CD4-positive, alpha-beta T cell treated with Interleukin-12 subunit alpha and Interleukin-12 subunit beta, for 1 hour (primary cell): ENCODE data around the gene EVI5L.
"Not testable (repeated sequence)": the region's sequence is repeated elsewhere in the genome, so short reads cannot be mapped to it uniquely, and the experiment has no call there.

ENCODE experiments used
- DNase-seq: peaks from one replicate; pipeline ENCODE4 v3.0.0-alpha.2; 2020

EVI5L gene

DNA sequence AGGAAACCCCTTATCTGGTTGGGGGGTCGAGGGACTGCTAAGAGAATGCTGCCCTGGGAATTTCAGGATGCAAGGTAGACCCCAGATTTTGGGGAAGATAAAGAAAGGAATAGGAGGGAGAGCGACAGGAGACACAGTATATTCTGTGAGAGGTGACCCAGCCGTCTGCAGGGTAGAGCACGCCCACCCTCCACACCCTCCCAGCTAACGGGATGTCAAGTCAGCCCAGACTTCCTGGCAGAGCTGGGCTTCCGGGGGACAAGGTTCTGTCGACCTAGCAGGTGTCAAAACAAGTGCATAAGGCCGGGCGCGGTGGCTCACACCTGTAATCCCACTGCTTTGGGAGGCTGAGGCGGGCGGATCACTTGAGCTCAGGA, 44.9 kb downstream of the EVI5L start:
- no peak for DNase-seq

DNA sequence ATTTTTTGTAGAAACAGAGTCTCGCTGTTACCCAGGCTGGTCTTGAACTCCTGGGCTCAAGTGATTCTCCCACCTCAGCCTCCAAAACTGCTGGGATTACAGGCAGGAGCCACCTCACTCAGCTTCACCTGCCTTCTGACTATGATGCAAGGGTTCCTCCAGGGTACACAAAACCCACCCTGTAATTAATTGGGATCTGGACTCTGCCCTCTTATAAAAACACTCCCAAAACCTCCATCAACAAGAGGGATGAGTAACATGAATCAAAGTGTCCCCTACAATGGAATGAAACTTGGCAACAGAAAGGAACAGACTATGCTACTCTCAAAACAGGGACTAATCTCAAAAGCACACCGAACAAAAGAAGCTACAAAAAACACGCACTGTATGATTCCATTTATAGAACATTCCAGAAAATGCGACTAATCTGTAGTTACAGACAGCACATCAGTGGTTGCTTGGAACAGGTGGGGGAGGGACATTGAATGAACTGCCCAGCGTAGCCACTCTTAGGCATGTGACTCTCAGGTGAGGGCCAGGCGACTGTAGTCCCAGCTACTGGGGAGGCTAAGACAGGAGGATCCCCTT, 47.3 kb downstream of the EVI5L start:
- no peak for DNase-seq

DNA sequence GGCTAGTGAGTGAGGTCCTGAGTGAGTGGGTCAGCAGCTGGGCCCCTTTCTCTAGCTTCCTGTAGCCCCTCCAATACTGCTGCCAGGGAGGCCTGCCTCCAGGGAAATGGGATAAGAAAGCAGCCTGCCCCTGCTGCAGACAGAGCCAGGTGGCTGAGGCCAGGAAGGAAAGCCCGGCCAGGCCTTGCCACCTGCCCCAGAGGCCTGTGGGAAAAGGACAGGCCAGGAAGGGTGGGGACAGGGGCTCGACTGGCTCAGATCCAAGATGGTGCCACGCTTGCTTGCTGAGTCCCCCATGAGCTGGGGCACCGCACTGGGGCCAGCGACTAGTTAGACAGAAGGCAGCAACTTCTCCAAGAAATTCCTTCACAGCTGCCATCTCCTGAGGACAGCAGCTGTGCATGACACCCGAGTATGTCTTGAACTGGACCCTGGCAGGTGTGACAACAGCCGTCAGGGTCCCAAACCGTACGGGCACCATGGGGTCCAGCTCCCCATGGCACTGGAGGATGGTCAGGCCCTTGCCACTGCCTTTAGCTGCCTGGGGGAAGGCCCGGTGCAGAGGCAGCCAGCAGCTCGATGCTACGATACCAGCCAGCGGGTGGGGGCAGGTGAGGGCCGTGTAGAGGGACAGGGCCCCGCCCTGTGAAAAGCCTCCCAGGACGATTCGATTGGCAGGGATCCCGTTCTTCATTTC, 49.2 kb downstream of the EVI5L start:
- no peak for DNase-seq

DNA sequence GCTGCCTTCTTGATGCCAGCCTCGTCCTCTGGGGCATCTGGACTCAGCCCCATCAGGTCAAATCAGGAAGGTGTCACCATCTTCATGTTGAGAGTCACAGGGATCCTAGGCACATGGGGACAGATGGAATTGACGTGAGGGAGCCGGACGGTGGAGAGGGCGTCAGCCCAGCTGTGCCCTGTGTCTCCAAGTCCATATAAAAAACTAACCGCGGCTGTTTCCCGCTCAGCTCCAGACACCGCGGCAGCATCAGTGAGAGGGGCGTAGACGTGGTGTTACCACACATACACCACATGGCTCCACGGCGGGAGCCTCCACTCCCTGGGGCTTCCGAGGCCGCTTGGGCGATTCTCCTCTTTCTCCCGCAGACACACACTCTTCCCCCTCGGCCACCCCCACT, 49.8 kb downstream of the EVI5L start:
- DNase-seq = no peak

DNA sequence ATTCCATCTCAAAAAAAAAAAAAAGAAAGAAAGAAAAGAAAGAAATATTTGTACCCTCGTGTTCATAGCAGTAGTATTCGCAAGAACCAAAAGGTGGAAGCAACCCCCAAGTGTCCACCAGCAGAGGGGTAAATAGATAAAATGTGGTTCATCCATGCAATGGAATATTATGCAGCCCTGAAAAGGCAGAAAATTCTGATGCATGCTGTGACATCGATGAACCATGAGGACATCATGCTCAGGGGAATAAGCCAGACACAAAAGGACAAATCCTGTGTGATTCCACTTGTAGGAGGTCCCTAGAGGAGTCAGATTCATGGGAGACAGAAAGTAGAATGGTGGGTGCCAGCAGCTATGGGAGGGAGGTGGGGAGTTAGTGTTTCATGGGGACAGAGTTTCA, 51.9 kb downstream of the EVI5L start:
- DNase-seq = no peak

DNA sequence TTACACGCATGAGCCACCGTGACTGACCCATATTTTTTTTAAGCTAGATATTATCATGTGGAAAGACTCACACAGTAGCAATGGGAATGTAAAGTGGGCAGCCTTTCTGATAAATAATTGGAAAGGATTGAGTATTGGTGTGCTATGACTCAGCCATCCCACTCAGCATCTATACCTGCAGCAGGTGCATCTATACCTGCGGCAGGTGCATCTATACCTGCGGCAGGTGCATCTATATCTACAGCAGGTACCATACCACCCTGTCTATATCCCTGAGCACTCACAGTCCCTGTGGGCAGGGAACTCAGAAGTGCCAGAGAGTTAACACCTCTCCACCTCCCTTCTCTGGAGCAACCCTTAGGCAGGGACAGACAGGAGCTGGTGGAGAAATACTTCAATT, 53.1 kb downstream of the EVI5L start:
- no peak for DNase-seq

DNA sequence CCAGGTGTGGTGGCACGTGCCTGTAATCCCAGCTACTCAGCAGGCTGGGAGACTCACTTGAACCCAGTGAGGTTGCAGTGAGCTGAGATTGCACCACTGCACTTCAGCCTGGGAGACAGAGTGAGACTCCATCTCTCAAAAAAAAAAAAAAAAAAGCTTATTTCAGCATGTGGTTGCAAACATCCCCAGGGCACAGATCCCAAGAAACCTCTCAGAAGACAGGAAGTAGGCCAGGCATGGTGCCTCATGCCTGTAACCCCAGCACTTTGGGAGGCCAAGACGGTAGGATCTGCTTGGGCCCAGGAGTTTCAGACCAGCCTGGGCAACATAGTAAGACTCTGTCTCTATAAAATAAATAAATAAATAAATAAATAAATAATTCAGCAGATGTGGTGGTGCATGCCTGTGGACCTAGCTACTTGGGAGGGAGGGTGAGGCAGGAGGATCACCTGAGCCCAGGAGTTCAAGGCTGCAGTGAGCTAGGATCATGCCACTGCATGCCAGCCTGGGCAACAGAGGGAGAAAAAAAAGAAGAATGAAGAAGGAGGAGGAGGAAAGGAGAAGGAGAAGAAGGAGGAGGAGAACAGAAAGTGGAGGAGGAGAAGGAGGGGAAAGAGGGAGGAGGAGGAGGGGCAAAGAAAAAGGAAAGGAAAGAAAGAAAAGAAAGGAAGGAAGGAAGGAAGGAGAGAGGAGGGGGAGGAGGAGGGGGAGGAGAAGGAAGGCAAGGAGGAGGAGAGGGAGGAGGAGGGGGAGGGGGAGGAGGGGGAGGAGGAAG, 54.0 kb downstream of the EVI5L start:
- DNase-seq = no peak

DNA sequence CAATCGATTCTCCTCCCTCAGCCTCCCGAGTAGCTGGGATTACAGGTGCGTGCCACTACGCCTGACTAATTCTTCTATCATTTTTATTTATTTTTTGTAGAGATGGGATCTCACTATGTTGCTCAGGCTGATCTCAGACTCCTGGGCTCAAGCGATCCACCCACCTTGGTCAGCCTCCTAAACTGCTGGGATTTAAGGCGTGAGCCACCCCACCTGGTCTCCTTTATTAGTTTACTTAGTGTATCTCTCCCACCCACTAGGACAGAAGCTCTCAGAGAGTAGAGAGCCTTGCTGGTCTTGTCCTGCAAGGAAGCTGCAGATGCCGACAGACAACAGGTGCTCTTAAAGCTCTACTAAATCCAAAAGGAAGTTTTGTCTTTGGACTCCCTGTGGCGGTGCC, 55.8 kb downstream of the EVI5L start:
- DNase-seq = no peak

DNA sequence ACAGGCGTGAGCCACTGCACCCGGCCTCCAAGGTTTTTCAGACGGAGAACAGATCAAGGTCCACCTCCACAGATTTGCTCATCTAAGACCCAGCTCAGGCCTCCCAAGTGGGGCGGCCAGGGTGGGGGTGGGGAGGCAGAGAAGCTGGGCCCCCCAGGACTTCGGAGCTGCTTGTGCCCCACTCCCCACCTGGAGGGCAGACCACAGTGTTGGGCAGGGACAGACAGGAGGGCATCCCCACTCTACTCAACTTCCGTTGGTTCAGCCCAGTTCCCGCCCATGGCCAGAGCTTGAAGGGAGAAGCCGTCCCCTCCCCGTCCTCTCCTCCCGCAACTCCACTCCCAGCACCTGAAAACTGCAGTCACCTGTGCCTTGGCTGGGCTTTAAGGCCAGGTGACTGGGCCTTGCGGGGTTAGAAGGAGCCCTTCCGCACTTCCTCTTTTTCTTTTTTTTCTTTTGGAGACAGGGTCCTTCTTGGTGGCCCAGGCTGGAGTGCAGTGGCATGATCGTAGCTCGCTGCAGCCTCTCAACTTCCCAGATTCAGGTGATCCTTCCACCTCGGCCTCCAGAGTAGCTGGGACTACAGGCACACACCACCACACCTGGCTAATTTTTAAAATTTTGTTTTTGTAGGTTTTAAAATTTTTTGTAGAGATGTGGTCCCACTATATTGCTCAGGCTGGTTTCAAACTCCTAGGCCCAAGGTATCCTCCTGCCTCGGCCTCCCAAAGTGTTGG, 57.6 kb downstream of the EVI5L start:
- no peak for DNase-seq

DNA sequence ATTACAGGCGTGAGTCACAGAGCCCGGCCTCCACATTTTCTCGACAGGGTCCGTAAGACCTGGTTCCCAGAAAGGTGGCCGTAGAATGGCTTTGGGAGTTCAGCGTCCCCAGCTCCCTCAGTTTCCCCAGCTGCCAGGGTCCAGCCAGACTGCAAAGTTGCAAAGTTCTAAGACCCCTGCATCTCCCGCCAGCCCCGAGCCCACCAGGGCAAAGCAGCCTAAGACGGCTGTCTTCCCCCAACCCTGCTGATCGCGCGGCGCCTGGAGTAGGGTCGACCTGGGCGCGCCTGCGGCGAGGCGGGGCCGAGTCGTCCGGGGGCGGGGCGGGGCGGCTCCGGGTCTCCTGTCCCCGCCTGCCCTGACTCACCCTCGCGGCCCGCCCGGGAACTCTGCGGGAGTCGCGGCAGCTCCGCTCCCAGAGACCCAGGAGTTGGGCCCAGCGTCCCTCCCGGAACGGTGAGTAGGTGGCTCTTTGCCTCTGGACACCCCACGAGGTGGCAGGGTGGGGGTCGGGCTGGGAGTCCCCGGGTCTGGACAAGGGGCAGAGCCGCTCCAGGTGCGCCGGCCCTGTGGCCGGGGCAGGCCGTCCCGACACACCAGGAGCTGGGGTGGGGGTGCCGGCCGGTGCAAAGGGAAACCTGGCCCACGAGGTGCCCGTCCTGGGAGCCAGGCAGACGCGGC, 58.3 kb downstream of the EVI5L start, which contains the start of gene LRRC8E:
LRRC8E (plus strand) TSS at position 366 of the 681 bp plus-strand sequence. CDS start 7,094 bp downstream, outside the sequence.
- DNase-seq = no peak

DNA sequence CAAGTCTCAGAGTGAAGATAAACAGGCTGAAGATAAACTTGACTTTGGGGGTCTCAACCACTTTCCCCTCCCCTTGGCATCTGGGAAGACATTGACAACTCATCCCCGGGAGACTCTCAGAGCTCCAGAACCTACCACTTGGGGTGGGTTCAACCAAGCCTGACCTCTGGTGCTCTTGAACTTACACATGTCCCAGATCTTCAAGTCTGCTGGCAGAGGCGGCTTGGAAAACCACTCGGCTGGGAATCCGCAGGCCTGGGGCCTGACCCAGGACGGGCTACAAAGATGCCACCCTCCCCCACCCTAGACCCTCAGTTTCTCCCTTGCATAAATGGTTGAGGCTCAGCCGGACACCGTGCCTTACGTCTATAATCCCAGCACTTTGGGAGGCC, 58.8 kb downstream of the EVI5L start:
- no peak for DNase-seq

DNA sequence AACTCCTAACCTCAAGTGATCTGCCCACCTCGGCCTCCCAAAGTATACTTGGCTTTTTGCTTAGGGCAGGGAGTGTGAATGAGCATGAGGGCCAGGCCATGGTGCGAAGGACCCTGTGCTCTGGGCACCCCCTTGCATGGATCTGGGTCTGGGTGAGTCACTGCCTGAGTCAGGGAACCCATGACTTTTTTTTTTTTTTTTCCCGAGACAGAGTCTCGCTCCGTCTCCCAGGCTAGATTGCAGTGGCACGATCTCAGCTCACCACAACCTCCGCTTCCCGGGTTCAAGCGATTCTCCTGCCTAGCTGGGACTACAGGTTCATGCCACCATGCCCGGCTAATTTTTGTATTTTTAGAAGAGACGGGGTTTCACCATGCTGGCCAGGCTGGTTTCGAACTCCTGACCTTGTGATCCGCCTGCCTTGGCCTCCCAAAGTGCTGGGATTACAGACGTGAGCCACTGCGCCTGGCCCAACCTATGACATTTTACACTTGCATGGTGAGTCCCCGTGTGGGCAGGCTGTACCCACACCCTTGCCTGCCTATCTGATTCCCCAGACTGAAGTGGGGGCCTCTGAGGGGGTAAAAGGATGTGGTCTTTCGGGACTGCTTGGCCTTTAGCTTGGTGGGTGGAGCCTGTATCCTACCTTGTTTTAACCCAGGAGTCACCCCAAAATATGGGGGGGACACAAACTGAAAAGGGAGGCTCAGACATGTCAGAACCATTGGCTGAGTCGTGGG, 63.5 kb downstream of the EVI5L start:
- not testable (repeated sequence) for DNase-seq

DNA sequence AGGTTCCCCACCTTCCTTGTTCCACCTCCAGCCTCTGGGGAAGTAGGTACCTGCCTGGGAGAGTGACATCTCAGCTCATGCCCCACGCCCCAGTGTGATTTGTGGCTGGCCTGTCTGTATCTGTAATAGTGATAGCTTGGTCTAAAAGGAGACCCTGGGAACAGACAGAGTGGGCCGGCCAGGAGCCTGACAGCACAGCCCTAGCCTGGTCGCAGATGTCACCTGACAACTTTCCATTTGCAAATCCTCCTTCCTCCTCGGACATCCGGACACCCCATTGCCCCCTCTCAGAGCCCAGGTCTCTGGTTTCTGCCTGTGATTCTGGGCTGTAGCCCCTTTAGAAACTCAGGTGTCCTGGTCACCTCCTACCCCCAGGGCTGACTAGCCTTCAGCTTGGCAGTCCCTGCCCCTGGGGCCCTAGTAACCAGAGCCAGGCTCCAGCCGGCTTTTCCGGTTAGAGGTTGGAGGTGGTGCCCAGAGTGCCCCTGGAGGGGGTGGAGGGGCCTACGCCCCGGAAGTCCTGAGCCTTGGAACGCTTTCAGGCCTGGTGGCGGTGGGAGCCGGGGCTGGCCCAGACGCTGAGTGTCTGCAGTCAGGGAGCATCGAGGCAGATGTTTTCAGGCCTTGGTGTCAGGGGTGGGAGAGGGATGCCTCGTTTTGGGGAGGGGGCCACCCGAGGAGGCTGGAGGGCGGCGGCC, 64.7 kb downstream of the EVI5L start:
- no peak for DNase-seq

DNA sequence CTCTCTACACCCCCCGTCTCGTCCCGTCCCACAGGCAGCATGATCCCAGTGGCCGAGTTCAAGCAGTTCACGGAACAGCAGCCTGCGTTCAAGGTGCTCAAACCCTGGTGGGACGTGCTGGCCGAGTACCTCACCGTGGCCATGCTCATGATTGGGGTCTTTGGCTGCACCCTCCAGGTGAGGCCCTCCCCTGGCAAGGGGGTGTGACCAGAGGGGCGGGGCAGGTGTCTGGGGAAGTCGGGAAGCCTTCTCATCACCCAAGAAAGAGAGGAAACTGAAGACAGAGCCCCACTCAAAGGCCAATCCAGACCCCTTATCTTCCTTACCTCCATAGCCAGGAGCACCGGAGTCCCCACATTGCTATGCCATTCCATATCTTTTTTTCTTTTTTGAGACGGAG, 65.5 kb downstream of the EVI5L start:
- DNase-seq = no peak

DNA sequence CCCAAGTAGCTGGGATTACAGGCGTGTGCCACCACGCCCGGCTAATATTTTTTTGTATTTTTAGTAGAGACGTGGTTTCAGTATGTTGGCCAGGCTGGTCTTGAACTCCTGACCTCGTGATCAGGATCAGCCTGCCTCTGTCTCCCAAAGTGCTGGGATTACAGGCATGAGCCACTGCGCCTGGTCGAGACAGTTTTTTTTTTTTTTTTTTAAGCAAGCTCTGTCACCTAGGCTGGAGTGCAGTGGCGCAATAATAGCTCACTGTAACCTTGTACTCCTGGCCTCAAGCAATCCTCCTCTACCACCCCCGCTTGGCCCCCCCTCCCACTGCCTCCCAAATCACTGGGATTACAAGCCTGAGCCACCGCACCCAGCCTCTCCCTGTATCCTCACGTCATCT, 67.3 kb downstream of the EVI5L start:
- DNase-seq = no peak

DNA sequence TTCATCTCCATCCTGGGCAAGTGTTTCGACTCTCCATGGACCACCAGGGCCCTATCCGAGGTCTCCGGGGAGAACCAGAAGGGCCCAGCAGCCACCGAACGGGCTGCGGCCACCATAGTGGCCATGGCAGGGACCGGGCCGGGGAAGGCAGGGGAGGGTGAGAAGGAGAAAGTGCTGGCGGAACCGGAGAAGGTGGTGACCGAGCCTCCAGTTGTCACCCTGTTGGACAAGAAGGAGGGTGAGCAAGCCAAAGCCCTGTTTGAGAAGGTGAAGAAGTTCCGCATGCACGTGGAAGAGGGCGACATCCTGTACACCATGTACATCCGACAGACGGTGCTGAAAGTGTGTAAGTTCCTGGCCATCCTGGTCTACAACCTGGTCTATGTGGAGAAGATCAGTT, 68.9 kb downstream of the EVI5L start:
- DNase-seq = no peak

DNA sequence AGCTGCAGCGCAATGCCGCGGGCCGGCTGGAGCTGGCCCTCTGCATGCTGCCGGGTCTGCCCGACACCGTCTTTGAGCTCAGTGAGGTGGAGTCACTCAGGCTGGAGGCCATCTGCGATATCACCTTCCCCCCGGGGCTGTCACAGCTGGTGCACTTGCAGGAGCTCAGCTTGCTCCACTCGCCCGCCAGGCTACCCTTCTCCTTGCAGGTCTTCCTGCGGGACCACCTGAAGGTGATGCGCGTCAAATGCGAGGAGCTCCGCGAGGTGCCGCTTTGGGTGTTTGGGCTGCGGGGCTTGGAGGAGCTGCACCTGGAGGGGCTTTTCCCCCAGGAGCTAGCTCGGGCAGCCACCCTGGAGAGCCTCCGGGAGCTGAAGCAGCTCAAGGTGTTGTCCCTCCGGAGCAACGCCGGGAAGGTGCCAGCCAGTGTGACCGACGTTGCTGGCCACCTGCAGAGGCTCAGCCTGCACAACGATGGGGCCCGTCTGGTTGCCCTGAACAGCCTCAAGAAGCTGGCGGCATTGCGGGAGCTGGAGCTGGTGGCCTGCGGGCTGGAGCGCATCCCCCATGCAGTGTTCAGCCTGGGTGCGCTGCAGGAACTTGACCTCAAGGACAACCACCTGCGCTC, 69.8 kb downstream of the EVI5L start:
- no peak for DNase-seq

DNA sequence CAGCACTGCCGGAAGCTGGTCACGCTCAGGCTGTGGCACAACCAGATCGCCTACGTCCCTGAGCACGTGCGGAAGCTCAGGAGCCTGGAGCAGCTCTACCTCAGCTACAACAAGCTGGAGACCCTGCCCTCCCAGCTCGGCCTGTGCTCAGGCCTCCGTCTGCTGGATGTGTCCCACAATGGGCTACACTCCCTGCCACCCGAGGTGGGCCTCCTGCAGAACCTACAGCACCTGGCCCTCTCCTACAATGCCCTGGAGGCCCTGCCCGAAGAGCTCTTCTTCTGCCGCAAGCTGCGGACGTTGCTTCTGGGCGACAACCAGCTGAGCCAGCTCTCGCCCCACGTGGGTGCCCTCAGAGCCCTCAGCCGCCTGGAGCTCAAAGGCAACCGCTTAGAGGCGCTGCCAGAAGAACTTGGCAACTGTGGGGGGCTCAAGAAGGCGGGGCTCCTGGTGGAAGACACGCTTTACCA, 70.4 kb downstream of the EVI5L start:
- no peak for DNase-seq

DNA sequence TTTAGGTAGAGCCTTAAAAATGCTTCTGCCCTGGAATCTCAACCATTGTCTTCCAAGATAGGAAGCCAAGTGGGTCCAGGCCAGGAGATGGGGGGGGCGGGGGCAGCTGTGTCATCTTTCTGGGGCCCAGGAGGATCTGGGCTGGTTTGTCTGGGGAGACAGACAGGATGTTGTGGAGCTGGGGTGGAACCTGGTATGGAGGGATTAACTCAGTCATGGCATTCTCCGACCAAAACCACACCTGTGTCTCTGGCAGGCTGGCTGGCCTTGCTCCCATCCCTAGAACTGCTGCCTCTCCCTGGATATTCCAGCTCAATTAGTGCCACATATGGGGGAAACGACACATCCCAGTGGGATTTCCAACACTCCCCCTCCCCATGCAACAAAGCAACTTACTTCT, 70.9 kb downstream of the EVI5L start:
- no peak for DNase-seq

DNA sequence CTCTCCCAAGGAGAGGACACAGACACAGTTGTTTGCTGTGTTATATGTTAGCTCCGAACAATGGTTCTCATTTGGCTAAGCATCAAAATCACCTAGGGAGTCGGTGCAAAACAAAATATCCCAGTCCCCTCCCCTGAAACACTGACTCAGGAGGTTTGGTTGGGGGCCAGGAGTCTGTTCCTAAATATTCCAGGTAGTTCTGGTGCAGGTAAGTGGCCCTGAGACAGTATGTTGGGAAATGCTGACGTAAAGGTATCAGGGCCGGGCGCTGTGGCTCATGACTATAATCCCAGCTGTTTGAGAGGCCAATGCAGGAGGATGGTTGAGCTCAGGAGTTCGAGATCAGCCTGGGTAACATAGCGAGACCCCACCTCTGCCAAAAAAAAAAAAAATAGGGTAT, 71.3 kb downstream of the EVI5L start:
- DNase-seq = no peak

DNA sequence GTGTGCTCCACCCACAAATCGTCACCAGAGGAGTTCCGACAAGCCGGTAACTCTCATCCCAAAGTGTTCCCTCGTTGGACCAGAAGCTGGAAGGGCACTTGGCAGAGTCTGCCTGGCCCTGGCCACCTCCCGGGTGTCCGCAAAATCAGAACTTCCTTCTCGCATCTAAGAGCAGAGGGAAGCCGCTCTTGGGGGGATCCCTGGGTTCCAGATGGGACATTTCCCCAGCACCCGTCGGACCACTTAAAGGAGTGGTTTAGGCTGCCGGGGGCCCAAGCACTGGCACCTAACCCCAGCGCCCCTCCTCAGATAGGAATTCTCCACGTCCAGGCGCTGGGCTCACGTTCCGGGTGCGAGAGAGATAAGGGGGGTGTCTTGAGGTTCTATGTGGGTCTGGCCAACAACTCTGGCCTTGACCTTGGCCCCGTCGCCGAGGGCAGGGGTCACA, 72.8 kb downstream of the EVI5L start:
- DNase-seq = no peak
